Tongue (tissue), 2 donors: ENCODE data around the gene MEIS1. TPM values are rescaled to one million over a fixed set of nuclear protein-coding genes. Genes with fewer than 3 reads are reported as not detected.
A peak's percentile ranks its signal among the peaks of the same experiment; 100 is the strongest.

ENCODE experiments used
- DNase-seq: peaks from one replicate; pipeline ENCODE4 v3.0.0-alpha.2; 2015
- total RNA-seq: library from RNA; depleted of rRNA; stranded (reverse); fragments of >200 nt; gene quantifications from one replicate; pipeline ENCODE4 v1.2.3, GENCODE V29; 2014

Gene MEIS1
- total RNA-seq, 1 donor from 2014 or later: 72.7 TPM

DNA sequence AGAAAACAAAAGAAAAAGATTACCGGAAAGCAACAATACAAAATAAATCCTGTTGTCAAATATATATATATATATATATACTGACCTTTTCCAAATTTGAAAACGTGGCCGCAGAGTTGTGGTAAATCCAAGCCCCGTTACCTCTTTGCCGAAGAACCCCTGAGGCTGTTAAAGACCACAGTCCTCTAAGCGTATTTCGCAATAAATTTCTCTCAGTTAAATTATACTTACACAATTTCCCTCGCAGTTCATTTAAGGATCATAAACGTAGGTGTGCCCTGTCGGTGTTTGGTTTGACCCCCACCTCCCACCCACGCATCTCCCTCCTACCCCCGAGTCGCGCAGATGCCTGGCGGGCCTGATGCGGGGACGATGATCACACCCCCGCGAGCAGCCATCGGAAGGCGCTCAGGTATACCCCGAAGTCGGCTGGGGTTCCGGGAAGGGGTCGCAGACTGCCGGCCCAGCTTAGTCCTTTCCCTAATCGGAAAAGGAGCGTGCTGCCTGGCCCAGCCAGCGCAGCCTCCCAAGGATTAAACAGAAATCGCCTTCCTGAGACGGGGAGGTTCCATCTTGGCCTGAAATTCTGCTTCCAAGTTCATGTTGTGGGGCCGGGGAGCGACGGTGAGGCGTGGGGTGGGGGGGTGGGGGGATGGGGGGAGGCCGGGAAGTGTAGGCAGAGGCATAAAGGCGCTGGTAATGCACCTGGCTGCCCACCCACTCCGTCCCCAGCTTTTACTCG is 2.9 kb upstream of the MEIS1 start:
- DNase-seq: peak; percentile 38

DNA sequence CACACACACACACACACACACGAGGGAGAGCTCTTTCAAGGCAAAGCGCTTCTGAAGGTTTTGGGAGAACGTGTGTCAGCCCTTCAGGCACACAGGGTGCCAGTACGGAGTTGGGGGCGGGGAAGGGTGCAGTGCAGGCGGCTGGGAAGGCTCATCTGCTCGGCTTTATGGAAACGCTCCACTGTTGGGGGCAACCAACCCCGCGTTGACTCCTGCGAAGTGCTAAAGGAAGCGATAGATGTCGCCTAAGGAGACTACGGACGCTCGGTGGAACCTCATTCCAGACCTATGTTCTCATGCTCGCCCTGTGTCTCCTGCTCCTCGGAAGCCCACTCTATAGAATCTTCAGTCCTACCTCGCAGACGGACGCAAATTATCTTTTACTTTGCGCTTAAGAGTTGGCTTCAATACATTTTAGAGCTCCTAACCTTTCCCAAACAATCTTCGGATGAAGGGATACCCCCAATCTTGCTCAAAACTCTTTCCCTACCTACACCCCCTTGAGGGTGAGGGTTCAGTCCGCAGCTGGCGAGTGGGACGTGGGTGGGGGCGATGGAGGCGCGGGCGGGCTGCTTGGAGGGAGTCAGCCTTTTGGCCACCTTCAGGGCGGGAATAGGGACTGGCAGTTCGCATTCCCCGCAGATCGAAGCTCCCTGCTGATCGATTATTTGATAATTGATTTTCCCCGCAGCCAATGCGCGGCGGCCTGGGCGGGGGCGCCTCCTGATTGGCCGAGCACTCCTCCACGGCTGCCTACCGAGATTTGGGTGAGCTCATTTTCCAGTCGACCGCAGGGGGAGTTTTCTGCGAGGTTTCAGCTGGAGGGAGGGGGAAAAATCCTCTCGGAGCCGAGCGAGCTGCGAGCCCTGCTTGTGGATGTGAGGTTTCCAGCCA is 1.9 kb upstream of the MEIS1 start:
- DNase-seq: peak; percentile 98

DNA sequence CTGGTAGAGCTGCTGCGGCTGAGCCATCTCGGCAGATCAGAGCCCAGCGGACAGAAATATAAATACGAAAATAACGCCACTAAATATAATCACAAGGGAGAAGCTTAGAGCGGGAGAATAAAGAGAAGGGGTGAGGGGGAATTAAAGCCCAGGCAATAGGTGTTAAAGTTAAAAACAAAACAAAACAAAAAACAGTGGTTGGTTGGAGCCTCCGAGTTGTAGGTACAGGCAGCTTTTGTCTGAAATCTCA is 1.3 kb upstream of the MEIS1 start:
- no peak for DNase-seq

DNA sequence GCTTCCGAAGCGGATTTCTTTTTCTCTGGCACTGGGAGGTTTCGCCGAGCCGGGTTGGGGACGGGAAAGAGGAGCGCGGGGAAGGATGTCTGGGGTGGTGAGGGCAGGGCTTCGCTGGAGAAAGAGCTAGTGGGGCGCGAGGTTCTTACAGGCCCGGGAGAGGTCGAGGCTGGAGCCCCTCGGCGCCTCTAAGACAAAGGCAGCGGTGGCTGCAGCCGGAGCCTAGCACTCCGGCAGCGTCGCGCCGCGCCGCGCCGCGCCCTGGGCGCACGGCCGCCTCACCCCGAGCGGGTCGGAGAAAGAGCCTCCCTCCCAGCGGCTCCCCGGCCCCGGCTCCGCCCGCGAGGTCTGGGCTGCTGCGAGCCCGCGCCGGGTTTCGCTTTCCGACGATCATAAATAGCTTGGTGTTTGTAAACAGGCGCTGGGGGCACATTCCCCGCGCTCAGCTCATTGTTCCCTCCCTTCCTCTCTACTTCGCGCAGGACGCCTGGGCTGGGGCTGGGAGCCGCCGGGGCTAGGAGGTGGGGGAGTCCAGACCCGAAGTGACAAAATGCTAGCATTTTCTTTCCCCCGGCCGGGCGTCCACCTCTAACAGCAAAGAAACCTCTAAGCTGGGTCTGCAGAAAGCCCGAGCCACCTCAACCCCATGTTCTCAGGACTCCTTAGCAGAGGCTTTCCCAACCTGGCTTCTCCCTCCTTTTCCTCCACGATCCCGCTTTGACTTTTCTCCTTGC is 813 bp upstream of the MEIS1 start:
- peak; percentile 82 for DNase-seq

DNA sequence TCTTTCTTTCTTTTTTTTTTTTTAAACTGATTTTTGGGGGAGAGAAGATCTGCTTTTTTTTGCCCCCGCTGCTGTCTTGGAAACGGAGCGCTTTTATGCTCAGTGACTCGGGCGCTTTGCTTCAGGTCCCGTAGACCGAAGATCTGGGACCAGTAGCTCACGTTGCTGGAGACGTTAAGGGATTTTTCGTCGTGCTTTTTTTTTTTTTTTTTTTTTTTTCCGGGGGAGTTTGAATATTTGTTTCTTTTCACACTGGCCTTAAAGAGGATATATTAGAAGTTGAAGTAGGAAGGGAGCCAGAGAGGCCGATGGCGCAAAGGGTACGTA is 587 bp downstream of the MEIS1 start:
- no peak for DNase-seq

DNA sequence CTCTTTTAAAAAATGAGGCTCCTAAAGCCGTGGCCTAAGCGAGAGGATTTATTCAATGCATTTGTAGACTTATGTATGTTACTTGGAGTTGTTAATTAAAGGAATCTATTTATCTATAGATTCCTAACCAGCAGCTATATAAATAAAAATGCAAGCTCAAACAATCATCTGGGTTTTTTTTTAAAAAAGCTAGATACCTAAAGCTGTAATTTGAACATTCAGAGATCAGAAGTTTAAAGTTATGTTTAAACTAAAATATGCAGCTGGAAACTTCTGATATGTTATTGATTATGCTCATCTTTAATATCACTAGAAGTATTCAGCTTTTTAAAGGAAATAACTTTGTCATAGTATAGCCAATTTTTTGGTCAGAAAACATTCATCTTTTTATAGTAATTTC is 1.0 kb downstream of the MEIS1 start:
- no peak for DNase-seq

DNA sequence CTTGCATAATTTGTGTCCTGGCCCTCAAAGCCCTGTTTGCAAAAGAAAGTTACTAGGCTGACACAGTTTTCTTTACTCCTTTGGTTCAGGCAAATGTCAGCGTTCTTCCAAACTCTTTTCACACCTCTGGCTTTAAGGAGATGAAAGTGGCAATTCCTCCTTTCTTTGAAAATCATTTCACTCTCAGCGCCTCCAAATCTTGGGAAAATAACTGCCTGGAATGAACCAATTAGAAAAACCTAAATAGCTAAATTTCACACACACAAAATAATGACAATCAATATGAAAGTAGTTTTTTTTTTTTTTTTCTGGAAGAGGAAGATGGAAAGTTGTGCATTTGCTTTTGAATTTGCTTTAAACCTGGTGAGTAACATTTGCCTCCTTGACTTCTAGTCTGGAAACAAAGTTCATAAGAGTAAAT is 1.7 kb downstream of the MEIS1 start:
- DNase-seq: peak; percentile 28

DNA sequence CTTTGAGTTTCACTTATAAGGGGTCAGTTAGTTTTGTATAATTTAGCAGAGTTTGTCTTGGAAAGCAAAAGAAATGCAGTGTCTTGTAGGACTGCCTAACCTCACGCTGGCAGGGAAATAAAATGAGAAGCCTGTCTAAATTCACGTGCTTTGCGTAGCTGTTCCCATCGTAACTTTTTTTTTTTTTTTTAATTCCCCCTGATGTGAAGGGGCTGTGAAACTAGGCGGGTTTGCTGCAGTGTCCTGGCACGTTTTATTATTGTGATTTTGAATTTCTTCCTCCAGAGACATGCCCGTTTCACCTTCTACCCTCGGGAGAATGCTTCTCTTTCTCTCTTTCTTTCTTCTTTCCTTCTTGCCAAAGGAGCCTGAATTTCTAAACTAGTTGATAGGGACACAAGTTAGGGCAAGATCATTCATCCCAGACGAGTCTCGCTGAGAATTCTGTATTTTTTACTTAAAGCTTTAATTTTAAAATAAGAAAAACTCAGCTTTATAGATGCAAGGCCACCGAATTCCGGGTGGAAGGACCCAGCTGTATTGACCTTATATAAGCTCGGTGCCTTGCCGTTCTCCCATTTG is 2.3 kb downstream of the MEIS1 start:
- DNase-seq: peak; percentile 58

DNA sequence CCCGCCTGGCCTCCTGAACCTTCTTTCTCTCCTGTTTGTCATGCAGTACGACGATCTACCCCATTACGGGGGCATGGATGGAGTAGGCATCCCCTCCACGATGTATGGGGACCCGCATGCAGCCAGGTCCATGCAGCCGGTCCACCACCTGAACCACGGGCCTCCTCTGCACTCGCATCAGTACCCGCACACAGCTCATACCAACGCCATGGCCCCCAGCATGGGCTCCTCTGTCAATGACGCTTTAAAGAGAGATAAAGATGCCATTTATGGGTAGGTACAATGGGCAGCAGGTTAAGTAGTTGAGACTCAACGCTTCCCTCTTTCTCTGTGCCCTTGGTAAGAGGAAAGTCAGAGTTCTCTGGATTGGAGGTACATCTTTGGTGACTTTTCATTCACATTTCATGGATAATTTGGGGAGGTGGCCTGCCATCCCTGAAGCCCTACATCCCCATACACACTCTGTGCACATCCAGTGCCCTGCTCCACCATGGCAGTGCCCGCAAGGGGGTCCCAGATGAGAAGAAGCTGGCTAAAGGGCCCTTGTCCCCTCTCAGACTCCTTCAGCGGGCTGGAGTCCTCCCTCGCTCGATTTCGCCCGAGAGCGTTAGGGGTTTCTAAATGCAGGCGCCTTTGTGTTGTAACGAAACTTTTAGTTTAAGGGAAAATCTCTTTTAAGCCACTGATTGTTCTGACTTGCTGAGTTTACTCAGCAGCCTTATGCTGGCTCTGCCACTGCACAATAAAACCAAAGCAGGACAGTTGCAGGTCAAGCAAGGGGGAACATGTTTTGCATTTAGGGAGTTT is 3.0 kb downstream of the MEIS1 start:
- peak; percentile 48 for DNase-seq

DNA sequence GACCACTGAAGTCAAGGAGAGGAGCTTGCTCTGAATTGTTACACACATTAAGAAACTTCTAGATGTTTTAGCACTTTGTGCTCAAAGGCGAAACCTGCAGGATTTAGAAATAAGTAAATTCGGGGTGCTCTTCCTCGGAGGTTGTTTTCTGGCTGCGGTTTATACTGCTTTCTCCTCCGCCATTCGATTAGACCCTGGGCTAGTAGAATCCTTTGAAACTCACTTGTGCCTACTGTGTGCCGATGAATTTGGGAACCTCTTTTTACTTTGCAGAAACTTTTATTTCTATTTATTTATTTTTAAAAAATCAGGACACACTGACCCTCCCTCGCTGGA is 3.5 kb downstream of the MEIS1 start:
- DNase-seq: no peak

DNA sequence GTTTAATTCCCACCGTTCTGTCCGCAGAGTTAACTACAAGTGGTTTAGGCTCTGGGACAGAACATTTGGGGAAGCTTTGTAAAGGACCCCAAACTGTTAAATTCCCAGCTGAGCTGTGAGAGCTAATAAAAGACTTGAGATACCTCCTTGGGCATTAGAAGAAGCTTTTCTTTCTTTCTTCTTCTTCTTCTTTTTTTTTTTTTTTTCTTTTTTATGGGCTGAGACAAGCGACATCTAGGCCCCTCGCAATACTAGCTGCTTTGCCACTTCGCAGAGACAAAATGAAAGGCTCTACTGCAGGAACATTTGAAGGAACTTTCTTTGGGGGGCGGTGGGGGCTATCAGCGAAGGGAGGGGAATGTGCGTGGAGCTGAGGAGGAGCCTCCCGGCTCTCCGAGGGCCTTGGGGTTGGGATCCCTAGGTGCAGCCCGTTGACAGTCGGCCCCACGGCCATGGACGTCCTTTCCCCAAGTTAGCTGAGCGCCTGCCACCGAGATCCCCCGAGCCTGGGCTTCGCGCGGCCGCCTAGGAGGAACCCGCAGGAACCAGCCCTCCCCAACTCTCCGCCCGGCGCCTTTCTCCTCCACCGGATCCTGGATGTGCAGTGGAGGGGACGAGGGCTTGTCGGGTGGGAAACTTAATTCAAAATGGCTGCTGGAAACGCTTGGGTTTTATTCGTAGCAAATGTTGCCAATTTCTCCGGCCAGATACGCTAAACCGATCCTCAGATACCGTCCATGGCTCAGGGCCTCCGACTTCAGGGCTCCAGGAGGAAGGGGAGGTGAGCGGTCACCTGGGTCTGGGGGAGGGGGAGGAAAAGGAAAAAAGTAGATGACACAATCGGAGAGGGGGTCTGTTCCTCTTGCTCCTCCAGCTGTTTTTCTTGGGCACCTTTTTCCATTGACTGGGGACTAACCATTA is 4.2 kb downstream of the MEIS1 start:
- peak; percentile 47 for DNase-seq

DNA sequence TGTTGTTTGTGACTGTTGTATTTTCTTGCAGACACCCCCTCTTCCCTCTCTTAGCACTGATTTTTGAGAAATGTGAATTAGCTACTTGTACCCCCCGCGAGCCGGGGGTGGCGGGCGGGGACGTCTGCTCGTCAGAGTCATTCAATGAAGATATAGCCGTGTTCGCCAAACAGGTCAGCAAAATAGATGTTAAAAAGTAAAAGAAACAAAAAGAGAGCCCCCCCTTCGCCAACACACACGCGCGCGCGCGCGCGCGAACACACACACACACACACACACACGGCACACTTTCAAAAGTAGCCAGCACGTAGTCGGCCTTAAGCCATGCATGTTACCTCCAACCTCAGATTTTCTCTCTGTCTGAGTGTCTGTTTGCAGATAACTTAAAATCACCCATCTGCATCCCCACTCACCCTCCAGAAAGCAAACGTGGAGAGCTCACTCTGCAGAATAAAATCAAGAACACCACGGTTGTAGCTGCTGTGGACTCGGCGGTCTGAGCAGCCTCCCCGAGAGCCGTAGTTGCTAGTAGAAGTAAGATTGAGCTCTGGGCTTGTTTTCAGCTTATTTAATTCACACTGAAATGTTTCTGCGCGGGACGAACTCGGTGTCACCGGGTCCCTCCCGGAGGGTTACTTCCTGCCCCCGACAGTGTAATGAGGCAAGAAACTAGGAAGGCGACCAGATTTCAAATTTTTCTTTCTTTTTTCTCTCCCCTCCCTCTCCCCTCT is 5.1 kb downstream of the MEIS1 start:
- peak; percentile 53 for DNase-seq

DNA sequence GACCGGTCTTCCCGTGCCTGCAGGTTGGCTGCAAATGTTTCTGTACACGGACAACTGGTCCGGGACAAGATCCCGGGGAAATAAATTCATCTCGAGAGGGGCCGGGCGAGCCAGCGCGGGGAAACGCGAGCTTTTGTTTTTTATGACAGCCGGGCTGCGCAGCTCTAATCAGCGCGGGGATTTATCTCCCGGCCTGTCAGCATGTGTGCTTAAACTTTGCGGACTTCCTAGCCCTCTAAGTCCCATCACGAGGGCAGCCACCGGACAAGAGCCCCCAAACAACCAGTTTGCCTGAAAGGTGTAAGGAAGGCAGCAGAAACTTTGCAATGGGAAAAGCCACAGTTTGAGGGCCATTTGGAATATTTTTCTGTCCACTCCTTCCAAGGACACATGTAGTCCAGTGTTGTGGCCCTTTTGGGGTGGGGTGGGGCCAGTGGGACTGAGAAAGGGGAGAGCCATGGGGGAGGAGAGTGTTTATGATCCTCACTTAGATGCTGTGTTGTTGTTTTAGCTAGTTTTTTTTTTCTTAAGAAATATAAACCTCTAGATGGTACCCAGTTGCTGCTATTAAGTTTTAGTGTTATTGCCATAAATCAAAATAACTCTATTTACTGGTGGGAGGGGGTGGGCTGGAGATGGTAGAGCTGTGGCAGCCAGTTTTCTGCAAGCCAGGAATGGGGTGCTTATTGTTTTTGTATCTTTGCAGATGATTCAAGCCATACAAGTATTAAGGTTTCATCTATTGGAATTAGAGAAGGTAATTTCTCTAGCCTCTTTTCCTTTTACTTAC is 6.0 kb downstream of the MEIS1 start:
- DNase-seq: peak; percentile 52

DNA sequence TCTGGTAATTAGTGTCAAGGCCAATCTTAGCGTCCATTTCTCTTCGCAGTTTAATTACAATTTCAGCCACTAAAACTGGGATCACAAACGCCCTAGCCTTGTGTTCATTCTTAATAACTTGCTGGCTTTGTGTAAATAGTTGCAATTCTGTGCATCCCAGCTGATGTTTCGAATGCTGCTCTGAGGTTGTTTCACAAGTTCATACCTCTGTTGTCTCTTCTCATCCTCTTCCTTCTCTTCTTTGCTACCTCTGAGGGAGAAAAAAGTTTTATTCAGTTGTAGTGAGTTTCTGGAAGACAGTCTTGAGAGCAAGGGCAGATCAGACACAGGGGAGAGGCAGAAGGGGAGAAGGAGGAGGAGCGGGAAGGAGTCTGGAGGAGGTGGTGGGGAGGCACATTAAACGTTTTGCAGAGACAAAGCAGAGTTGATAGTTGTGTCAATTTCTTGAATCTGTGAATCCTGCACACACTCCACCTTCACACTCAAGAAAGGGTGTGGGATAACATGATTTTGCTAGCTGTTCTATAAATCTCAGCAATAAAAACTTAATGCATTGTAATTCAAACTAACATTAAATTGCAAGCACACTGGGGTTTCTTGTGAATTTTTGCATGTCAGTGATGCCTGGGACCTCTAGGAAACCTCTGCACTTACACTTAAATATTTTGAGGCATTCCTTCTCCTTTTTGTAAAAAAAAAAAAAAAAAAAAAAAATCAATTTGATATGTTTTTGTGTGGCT is 6.8 kb downstream of the MEIS1 start:
- peak; percentile 33 for DNase-seq

DNA sequence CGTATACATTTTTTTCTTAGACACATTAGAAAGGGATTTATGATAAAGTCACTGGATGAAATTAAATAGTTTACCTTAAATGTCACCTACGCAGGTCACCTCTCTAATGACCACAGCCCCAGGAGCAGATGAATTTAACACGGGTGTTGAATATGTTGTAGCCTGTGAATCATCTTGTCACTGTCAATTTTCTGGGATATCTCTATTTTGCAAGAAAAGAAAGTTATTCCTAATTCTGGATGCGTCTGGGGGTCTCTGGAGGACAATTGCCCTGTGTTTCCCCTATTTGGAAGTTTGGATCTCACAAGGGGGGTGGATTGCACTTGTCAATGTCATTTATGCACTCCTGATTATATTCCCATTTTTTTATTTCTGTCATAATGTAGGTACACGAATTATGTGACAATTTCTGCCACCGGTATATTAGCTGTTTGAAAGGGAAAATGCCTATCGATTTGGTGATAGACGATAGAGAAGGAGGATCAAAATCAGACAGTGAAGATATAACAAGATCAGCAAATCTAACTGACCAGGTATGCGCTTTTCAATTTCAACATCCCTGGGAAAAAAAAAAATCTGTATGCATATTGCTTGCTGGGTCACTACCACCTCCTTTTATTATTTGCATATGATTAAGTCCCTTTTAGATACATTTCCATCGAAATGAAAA is 7.7 kb downstream of the MEIS1 start:
- no peak for DNase-seq

DNA sequence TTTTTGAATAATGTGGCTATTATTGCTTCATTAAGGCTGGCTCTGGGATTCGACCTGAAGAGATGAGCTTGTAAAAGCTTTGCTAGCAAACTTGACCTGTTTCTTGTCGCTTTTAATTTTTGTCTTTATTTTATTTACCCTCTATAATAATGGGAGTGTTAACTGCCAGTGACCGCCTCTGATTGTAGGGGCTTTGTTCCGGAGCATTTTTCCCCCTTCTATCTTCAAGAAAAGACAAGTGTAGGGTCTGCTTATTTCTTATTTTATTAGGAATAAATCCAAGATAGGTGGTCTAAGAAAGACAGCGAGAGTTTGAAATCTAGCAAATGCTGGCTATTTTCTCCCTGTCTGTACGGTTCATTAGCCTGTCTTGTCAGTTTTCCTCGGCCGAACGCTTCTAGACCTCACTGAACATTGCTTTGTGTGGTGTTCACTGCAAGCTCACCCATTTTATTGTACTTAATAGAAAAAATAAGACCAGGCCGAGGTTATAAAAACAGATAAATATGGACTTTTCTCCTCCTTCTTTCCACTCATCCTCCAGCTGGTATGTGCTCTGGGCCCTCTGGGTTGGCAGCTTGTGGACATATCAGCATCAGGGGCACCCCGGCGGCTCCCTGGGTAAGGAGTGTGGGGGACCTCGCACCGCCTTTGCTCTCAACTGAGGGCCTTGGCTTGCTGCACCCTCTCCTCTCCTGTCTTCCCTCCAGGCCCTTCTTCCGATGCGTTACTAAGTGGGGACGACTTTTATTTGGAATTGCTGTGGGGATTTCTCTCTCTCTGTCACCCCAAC is 8.5 kb downstream of the MEIS1 start:
- no peak for DNase-seq
